ENCODE measurements around the gene NOG. TPM values are rescaled to one million over a fixed set of nuclear protein-coding genes. Genes with fewer than 3 reads are reported as not detected.

Gene NOG
- total RNA-seq, 1 experiment from 2014 or later, result 9.2 TPM

GRCh38 chr17:56608944-56609343, 15.4 kb downstream of the NOG start:
- ChIA-PET CTCF (no interaction called here), POLR2A (no interaction called here)
- intact Hi-C loops (cut with micrococcal nuclease; ENCODE audit: unreplicated experiment), result no loop called here
- no peak overlapping the region for H3K27ac ChIP-seq (ENCODE audit: low read length)
- in situ Hi-C loops (cut with HindIII; ENCODE audit: low pct_unique_long_range_greater_than_20kb, low sequenced_read_pairs), result no loop called here
- H3K27me3 ChIP-seq (ENCODE audit: control insufficient read depth, insufficient read depth, low read length), result no peaks in the 10 kb centered on the region
- no peaks in the 10 kb centered on the region for H3K9me3 ChIP-seq (ENCODE audit: control insufficient read depth, insufficient read depth, low read depth, low read length)
- no peaks in the 10 kb centered on the region for H3K36me3 ChIP-seq (ENCODE audit: control insufficient read depth, insufficient read depth, low read length)
- no TSS peak for BruUV-seq (replicated peaks)
- H3K4me1 ChIP-seq (ENCODE audit: control insufficient read depth, insufficient read depth, low read length), result no peaks in the 10 kb centered on the region
- ATAC-seq, result no peak
- TF ChIP-seq POLR2AphosphoS5 (IDR thresholded peaks at IDR 0.05; ENCODE audit: low read depth, low read length), result no peak
- TF ChIP-seq SIN3A (IDR thresholded peaks at IDR 0.05; ENCODE audit: borderline replicate concordance, insufficient read depth, low read depth, low read length), result no peak
- no peak for TF ChIP-seq REST (IDR thresholded peaks at IDR 0.05; ENCODE audit: insufficient read depth in 1 of 2, low read depth in 2 of 2, low read length in 1 of 2)
- no peak for TF ChIP-seq CTCF (IDR thresholded peaks at IDR 0.05)
- TF ChIP-seq TCF7L2 (IDR thresholded peaks at IDR 0.05; ENCODE audit: low read depth, low read length), result no peak
- no peak overlapping the region for H3K4me3 ChIP-seq (ENCODE audit: low read depth in 2 of 2, low read length in 2 of 2)
- DNase-seq (ENCODE audit: low read depth, low spot score), result no peak

GRCh38 chr17:56610321-56610720, 16.8 kb downstream of the NOG start:
- no TSS peak for BruUV-seq (replicated peaks)
- Histone ChIP-seq H3K36me3 (ENCODE audit: control insufficient read depth, insufficient read depth, low read length) (no peaks in the 10 kb centered on the region), H3K27me3 (ENCODE audit: control insufficient read depth, insufficient read depth, low read length) (no peaks in the 10 kb centered on the region), H3K4me3 (ENCODE audit: low read depth in 2 of 2, low read length in 2 of 2) (no peak overlapping the region), H3K27ac (ENCODE audit: low read length) (no peak overlapping the region), H3K9me3 (ENCODE audit: control insufficient read depth, insufficient read depth, low read depth, low read length) (no peaks in the 10 kb centered on the region), H3K4me1 (ENCODE audit: control insufficient read depth, insufficient read depth, low read length) (no peaks in the 10 kb centered on the region)
- ATAC-seq (no peak), DNase-seq (ENCODE audit: low read depth, low spot score) (no peak)
- intact Hi-C loops (cut with micrococcal nuclease; ENCODE audit: unreplicated experiment) (no loop called here), in situ Hi-C loops (cut with HindIII; ENCODE audit: low pct_unique_long_range_greater_than_20kb, low sequenced_read_pairs) (no loop called here)
- ChIA-PET CTCF (no interaction called here), POLR2A (interaction anchor here (0.6 kb wide), 1 partner anchor 176 kb away, joined by 4 read pairs; no protein-coding TSS in a partner anchor)
- TF ChIP-seq SIN3A (IDR thresholded peaks at IDR 0.05; ENCODE audit: borderline replicate concordance, insufficient read depth, low read depth, low read length) (no peak), TCF7L2 (IDR thresholded peaks at IDR 0.05; ENCODE audit: low read depth, low read length) (no peak), REST (IDR thresholded peaks at IDR 0.05; ENCODE audit: insufficient read depth in 1 of 2, low read depth in 2 of 2, low read length in 1 of 2) (no peak), CTCF (IDR thresholded peaks at IDR 0.05) (no peak), POLR2AphosphoS5 (IDR thresholded peaks at IDR 0.05; ENCODE audit: low read depth, low read length) (no peak)

All from Panc1 (cell line).